ENCODE measurements around the gene CFAP298. TPM values are rescaled to one million over a fixed set of nuclear protein-coding genes. Genes with fewer than 3 reads are reported as not detected.
"Not testable (repeated sequence)": the region's sequence is repeated elsewhere in the genome, so short reads cannot be mapped to it uniquely, and the experiment has no call there.

The CFAP298 gene
- total RNA-seq, 4 donors from 2014 or later = 19.5 to 40.3 (median 30.7) TPM

- H3K4me3 ChIP-seq (ENCODE audit: low read depth, poor library complexity, severe bottlenecking) = peak overlapping the region; percentile 84
- TF ChIP-seq POLR2A (IDR thresholded peaks at IDR 0.05) (no peak), CTCF (IDR thresholded peaks at IDR 0.05) (no peak)
- intact Hi-C loops (cut with DNase I; ENCODE audit: low total_unique reads) = no loop called here
- DNase-seq (ENCODE audit: low spot score in 2 of 2) = no peak
- 0 to 1% methylated on average over 15 of the region's 15 CpGs for WGBS, 2 donors
These were observed 791 bp upstream of the CFAP298 start for GRCh38 chr21:32612999-32613337.

GRCh38 chr21:32611471-32611997, 643 bp downstream of the CFAP298 start:
- peak overlapping the region; percentile 84 for H3K4me3 ChIP-seq (ENCODE audit: low read depth, poor library complexity, severe bottlenecking)
- TF ChIP-seq CTCF (IDR thresholded peaks at IDR 0.05) (no peak), POLR2A (IDR thresholded peaks at IDR 0.05) (no peak)
- intact Hi-C loops (cut with DNase I; ENCODE audit: low total_unique reads) = no loop called here
- DNase-seq (ENCODE audit: low spot score in 2 of 2) = no peak
- 0 to 1% methylated on average over 17 to 28 of the region's 28 CpGs for WGBS, 2 donors

GRCh38 chr21:32610940-32611339, 1.2 kb downstream of the CFAP298 start:
- intact Hi-C loops (cut with DNase I; ENCODE audit: low total_unique reads); H3K4me3 ChIP-seq (ENCODE audit: low read depth, poor library complexity, severe bottlenecking); DNase-seq (ENCODE audit: low spot score in 2 of 2): not testable (repeated sequence)
- 84% methylated on average over 17 of the region's 17 CpGs for WGBS, 2 donors

- WGBS, 2 donors = 89 to 90% methylated on average over 5 of the region's 5 CpGs
- DNase-seq (ENCODE audit: low spot score in 2 of 2) = no peak
- no peak overlapping the region for H3K4me3 ChIP-seq (ENCODE audit: low read depth, poor library complexity, severe bottlenecking)
- intact Hi-C loops (cut with DNase I; ENCODE audit: low total_unique reads) = loop anchor here (10.0 kb wide), 2 partner anchors 204 to 744 kb away; no protein-coding TSS in a partner anchor
- TF ChIP-seq CTCF (IDR thresholded peaks at IDR 0.05) (no peak), POLR2A (IDR thresholded peaks at IDR 0.05) (no peak)
These were observed 3.3 kb downstream of the CFAP298 start for GRCh38 chr21:32608851-32609250.

- intact Hi-C loops (cut with DNase I; ENCODE audit: low total_unique reads) = loop anchor here (10.0 kb wide), 2 partner anchors 201 to 741 kb away; no protein-coding TSS in a partner anchor
- H3K4me3 ChIP-seq (ENCODE audit: low read depth, poor library complexity, severe bottlenecking) = no peak overlapping the region
These were observed 6.7 kb downstream of the CFAP298 start for GRCh38 chr21:32605469-32605868.

GRCh38 chr21:32604464-32604863, 7.7 kb downstream of the CFAP298 start:
- TF ChIP-seq POLR2A (IDR thresholded peaks at IDR 0.05) (no peak), CTCF (IDR thresholded peaks at IDR 0.05) (no peak)
- DNase-seq (ENCODE audit: low spot score in 2 of 2) = peak in 1 of 2 donors; percentile 71
- no peak overlapping the region for H3K4me3 ChIP-seq (ENCODE audit: low read depth, poor library complexity, severe bottlenecking)
- intact Hi-C loops (cut with DNase I; ENCODE audit: low total_unique reads) = loop anchor here (10.0 kb wide), 2 partner anchors 200 to 740 kb away; no protein-coding TSS in a partner anchor
- WGBS, 2 donors = 84 to 85% methylated on average over 8 of the region's 8 CpGs

More at GRCh38 chr21:32605469-32605868, 6.7 kb downstream of the CFAP298 start:
- TF ChIP-seq CTCF (IDR thresholded peaks at IDR 0.05) (no peak), POLR2A (IDR thresholded peaks at IDR 0.05) (no peak)
- WGBS, 2 donors = 86 to 88% methylated on average over 8 of the region's 8 CpGs
- peak in 1 of 2 donors; percentile 28 for DNase-seq (ENCODE audit: low spot score in 2 of 2)

Measured in lower leg skin (tissue), 4 donors.